ENCODE data around the gene ZNRF2. TPM values are rescaled to one million over a fixed set of nuclear protein-coding genes. Genes with fewer than 3 reads are reported as not detected.

ZNRF2 gene
- total and polyA plus RNA-seq, 12 donors: 3.1 to 36.5 (median 16.2) TPM

DNA sequence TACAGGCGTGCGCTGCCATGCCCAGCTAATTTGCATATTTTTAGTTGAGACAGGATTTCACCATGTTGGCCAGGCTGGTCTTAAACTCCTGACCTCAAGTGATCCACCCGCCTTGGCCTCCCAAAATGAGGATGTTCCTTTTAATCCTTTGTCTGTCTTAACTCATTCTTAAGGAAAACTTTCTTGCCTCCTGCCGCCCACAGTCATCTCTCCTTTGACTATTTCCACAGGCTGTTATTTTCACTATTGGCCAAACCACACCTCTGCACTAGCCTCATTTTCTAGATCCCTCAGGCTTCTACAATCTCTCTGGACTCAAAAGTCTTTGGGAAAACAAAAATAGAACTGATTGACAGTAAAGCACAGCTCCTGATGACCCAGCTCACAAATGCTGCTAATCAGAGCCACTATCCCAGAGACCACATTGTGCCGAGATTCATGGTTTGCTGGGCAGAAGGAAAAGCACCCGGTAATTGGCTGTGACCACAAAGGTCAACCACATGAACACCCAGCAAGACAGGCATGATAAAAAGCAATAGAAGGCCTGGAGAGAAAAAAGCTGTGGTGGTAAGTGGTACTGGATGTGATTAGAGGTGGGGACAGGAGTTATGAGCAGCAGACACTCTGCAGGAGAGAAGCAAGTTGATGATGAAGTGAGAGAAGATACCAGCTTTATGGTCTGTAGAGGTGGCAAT, 44.1 kb upstream of the ZNRF2 start:
- no peaks in the 10 kb centered on the region for H3K4me1 ChIP-seq (replicated peaks in 1 of 2)
- no peaks in the 10 kb centered on the region for H3K36me3 ChIP-seq (replicated peaks in 1 of 2)
- H3K27ac ChIP-seq: no peak overlapping the region
- no peak overlapping the region for H3K4me3 ChIP-seq
- TF ChIP-seq, protein P1, sequence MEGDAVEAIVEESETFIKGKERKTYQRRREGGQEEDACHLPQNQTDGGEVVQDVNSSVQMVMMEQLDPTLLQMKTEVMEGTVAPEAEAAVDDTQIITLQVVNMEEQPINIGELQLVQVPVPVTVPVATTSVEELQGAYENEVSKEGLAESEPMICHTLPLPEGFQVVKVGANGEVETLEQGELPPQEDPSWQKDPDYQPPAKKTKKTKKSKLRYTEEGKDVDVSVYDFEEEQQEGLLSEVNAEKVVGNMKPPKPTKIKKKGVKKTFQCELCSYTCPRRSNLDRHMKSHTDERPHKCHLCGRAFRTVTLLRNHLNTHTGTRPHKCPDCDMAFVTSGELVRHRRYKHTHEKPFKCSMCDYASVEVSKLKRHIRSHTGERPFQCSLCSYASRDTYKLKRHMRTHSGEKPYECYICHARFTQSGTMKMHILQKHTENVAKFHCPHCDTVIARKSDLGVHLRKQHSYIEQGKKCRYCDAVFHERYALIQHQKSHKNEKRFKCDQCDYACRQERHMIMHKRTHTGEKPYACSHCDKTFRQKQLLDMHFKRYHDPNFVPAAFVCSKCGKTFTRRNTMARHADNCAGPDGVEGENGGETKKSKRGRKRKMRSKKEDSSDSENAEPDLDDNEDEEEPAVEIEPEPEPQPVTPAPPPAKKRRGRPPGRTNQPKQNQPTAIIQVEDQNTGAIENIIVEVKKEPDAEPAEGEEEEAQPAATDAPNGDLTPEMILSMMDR (IDR thresholded peaks at IDR 0.05): no peak
- TF ChIP-seq POLR2A (IDR thresholded peaks at IDR 0.05): no peak
- H3K27me3 ChIP-seq: no peaks in the 10 kb centered on the region
- WGBS, 4 donors: 78 to 81% (median 79%) methylated on average over 6 of the region's 6 CpGs
- no peak for DNase-seq
- no peaks in the 10 kb centered on the region for H3K9me3 ChIP-seq (replicated peaks in 1 of 3)
- intact Hi-C loops (cut with DNase I): no loop called here

DNA sequence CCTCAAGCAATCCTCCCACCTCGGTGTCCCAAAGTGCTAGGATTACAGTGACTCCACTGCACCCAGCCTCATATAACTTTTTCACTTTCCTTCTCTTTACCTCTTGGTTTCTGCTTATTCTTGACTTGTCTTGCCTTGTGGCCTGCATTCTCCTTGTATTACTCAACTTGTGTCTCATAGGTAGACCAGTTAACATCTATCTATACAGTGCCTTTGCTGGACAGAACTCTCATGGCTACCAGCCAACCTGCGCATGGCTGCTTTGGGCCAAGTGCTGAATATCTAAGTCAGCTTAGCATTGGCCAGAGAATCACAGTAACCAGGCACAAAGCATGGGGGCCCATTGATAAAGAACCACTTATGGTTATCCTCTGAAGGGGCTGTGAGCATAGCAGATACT, 42.6 kb upstream of the ZNRF2 start:
- H3K27me3 ChIP-seq: no peaks in the 10 kb centered on the region
- no peaks in the 10 kb centered on the region for H3K9me3 ChIP-seq (replicated peaks in 1 of 3)
- no peak for TF ChIP-seq POLR2A (IDR thresholded peaks at IDR 0.05)
- TF ChIP-seq, protein P1 (IDR thresholded peaks at IDR 0.05): no peak
- H3K36me3 ChIP-seq (replicated peaks in 1 of 2): no peaks in the 10 kb centered on the region
- no peak overlapping the region for H3K27ac ChIP-seq
- 79 to 96% (median 93%) methylated on average over 2 of the region's 2 CpGs for WGBS, 4 donors
- no peak overlapping the region for H3K4me3 ChIP-seq
- no peak for DNase-seq
- no peaks in the 10 kb centered on the region for H3K4me1 ChIP-seq (replicated peaks in 1 of 2)
- intact Hi-C loops (cut with DNase I): no loop called here

DNA sequence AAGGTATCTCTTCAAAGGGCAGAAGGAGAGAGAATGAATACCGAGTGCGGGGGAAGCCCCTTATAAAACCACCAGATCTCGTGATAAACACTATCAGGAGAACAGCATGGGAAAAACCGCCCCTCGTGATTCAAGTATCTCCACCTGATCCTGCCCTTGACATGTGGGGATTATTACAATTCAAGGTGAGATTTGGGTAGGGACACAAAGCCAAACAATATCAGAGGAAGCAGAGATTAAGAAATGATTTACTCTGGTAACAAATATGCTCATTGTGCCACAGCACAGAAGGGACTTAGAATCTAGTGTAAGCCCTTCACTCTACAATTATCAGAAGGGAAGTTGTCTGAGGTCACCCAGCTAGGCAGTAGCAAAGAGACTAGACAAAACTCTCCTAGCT, 40.1 kb upstream of the ZNRF2 start:
- H3K9me3 ChIP-seq (replicated peaks in 1 of 3): no peaks in the 10 kb centered on the region
- TF ChIP-seq, protein P1 (IDR thresholded peaks at IDR 0.05): no peak
- no peak for TF ChIP-seq POLR2A (IDR thresholded peaks at IDR 0.05)
- intact Hi-C loops (cut with DNase I): no loop called here
- no peaks in the 10 kb centered on the region for H3K27me3 ChIP-seq
- no peak overlapping the region for H3K4me3 ChIP-seq
- no peaks in the 10 kb centered on the region for H3K36me3 ChIP-seq (replicated peaks in 1 of 2)
- H3K4me1 ChIP-seq (replicated peaks in 1 of 2): peaks cover 0 to 3% of the 10 kb centered on the region in 2 donors
- WGBS, 4 donors: 81 to 91% (median 88%) methylated on average over 5 of the region's 5 CpGs
- no peak overlapping the region for H3K27ac ChIP-seq
- no peak for DNase-seq

DNA sequence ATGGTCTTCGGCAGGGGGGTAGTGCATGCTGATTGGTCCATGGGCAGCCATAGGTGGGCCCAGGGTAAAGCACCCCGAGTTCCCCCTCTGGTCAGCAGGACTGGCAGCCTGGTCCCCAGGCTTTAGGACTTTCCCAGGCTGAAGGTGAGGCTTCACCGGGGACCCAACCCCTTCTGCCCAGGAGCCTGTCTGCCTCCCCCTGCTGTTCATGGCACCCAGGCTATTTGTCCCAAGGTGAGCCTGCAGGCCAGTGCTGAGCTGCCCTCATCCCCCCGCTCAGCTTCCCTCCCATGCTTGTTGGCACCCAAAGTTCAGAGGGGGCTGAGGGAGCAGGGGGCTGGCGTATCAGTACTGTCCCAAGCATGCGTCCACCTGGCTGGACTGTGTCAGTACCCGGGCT, 38.5 kb upstream of the ZNRF2 start:
- intact Hi-C loops (cut with DNase I): no loop called here
- Histone ChIP-seq H3K4me1 (replicated peaks in 1 of 2) (peaks cover 0 to 3% of the 10 kb centered on the region in 2 donors), H3K4me3 (no peak overlapping the region), H3K27me3 (no peaks in the 10 kb centered on the region), H3K27ac (no peak overlapping the region), H3K36me3 (replicated peaks in 1 of 2) (no peaks in the 10 kb centered on the region), H3K9me3 (replicated peaks in 1 of 3) (no peaks in the 10 kb centered on the region)
- no peak for TF ChIP-seq POLR2A (IDR thresholded peaks at IDR 0.05)
- TF ChIP-seq, protein P1 (IDR thresholded peaks at IDR 0.05): no peak
- no peak for DNase-seq
- 87 to 95% (median 91%) methylated on average over 6 to 7 of the region's 7 CpGs; no CpG with 5 or more reads in 1 of the 4 donors for WGBS, 4 donors

All from adrenal gland (tissue), 12 donors.